Mesendoderm (in vitro differentiated cells): ENCODE results near the gene TJP2.

ENCODE experiments used
- DNase-seq: peaks from one replicate; pipeline ENCODE4 v3.0.0; 2013
- H2AK5ac ChIP-seq: 2 replicates; pipeline ENCODE4 v1.6.1; 2013; ENCODE audit warnings: low read length, inconsistent platforms
- H2BK120ac ChIP-seq: 2 replicates; pipeline ENCODE4 v1.6.1; 2013; ENCODE audit warnings: low read depth, mild to moderate bottlenecking, low read length, moderate library complexity, mixed read lengths
- H2BK15ac ChIP-seq: replicated peaks from 2 replicates; pipeline ENCODE4 v1.6.1; 2013; ENCODE audit warnings: low read depth, mild to moderate bottlenecking, moderate library complexity
- H2BK5ac ChIP-seq: 2 replicates; pipeline ENCODE4 v1.6.1; 2013; ENCODE audit warnings: low read length, inconsistent platforms
- H3K18ac ChIP-seq: 2 replicates; pipeline ENCODE4 v1.6.1; 2013; ENCODE audit warnings: mild to moderate bottlenecking, low read length, mixed read lengths
- H3K23ac ChIP-seq: one replicate; pipeline ENCODE4 v1.6.1; 2013; ENCODE audit warnings: low read length
- H3K27ac ChIP-seq: 2 replicates; pipeline ENCODE4 v1.5.1; 2013; ENCODE audit warnings: low read depth, mild to moderate bottlenecking, inconsistent platforms, low read length, moderate library complexity
- H3K27me3 ChIP-seq: 2 replicates; pipeline ENCODE4 v1.6.1; 2013; ENCODE audit warnings: low read length, control low read depth, mild to moderate bottlenecking, inconsistent platforms; ENCODE audit not compliant: insufficient read depth, poor library complexity
- H3K36me3 ChIP-seq: 2 replicates; pipeline ENCODE4 v1.6.1; 2013; ENCODE audit warnings: low read length, inconsistent platforms; ENCODE audit not compliant: control insufficient read depth, insufficient read depth
- H3K4ac ChIP-seq: one replicate; pipeline ENCODE4 v1.6.1; 2013; ENCODE audit warnings: low read depth, mild to moderate bottlenecking, low read length, moderate library complexity
- H3K4me1 ChIP-seq: 2 replicates; pipeline ENCODE4 v1.6.1; 2013; ENCODE audit warnings: low read depth, low read length, inconsistent platforms; ENCODE audit not compliant: control insufficient read depth
- H3K4me2 ChIP-seq: 2 replicates; pipeline ENCODE4 v1.6.1; 2013; ENCODE audit warnings: low read length
- H3K4me3 ChIP-seq: 2 replicates; pipeline ENCODE4 v1.5.1; 2013; ENCODE audit warnings: mild to moderate bottlenecking, low read length
- H3K56ac ChIP-seq: one replicate; pipeline ENCODE4 v1.6.1; 2013; ENCODE audit warnings: low read length
- H3K79me1 ChIP-seq: 2 replicates; pipeline ENCODE4 v1.6.1; 2013; ENCODE audit warnings: low read length, inconsistent platforms
- H3K79me2 ChIP-seq: 2 replicates; pipeline ENCODE4 v1.6.1; 2013; ENCODE audit warnings: mild to moderate bottlenecking, low read length; ENCODE audit not compliant: control insufficient read depth, insufficient read depth
- H3K9ac ChIP-seq: 2 replicates; pipeline ENCODE4 v1.6.1; 2013; ENCODE audit warnings: low read length, inconsistent platforms
- H4K5ac ChIP-seq: one replicate; pipeline ENCODE4 v1.6.1; 2013; ENCODE audit warnings: low read length
- H4K8ac ChIP-seq: one replicate; pipeline ENCODE4 v1.6.1; 2013; ENCODE audit warnings: low read depth, mild to moderate bottlenecking, control low read depth, low read length, moderate library complexity
- WGBS: extraction: QIAGEN DNeasy Blood & Tissue Kit; methylation state at CpG from one replicate; pipeline ENCODE4 v1.1.7; 2013; ENCODE audit warnings: low lambda C conversion rate, missing lambda C conversion rate; ENCODE audit not compliant: insufficient coverage; ENCODE audit errors: extremely low coverage; 5-methylcytosine and 5-hydroxymethylcytosine counted together

TJP2 gene

GRCh38 chr9:69179037-69179436 is 5.0 kb downstream of the TJP2 start:
- Histone ChIP-seq H3K18ac (no peak overlapping the region), H2BK15ac (no peak overlapping the region), H4K8ac (no peak overlapping the region), H3K4me2 (no peak overlapping the region), H3K4ac (no peak overlapping the region), H4K5ac (no peak overlapping the region), H3K4me1 (peaks cover 15% of the 10 kb centered on the region), H3K79me2 (peaks cover 19% of the 10 kb centered on the region), H2AK5ac (no peak overlapping the region), H3K23ac (no peak overlapping the region), H3K27me3 (no peaks in the 10 kb centered on the region), H3K36me3 (peaks cover 1% of the 10 kb centered on the region), H3K9ac (no peak overlapping the region), H3K27ac (no peak overlapping the region), H3K79me1 (peaks cover 6% of the 10 kb centered on the region), H3K4me3 (no peak overlapping the region), H3K56ac (no peak overlapping the region), H2BK5ac (no peak overlapping the region), H2BK120ac (no peak overlapping the region)
- DNase-seq = no peak
- WGBS = no CpG with 5 or more reads among the region's 2 CpGs

DNA sequence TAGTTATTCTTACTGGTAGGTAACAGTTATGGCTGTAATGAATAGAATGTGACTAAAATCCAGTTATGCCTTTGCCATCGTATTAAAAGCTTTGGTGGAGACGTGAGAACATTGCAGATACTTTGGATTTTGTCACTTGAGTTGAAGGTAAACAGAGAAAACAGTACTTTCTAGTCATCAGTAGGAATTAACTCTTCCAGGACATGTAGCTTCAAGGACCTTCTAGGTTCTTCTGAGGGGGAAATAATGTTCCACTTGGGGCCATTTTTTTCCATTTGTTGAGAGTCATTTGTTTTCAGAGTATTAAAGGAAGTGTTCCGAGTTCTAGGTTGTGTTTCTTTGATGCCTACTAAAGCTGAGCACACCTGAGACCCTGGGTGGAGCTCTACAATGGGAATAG is 6.1 kb downstream of the TJP2 start:
- Histone ChIP-seq H3K18ac (no peak overlapping the region), H3K36me3 (peaks cover 1% of the 10 kb centered on the region), H3K4ac (no peak overlapping the region), H4K8ac (no peak overlapping the region), H3K23ac (no peak overlapping the region), H3K9ac (no peak overlapping the region), H3K4me2 (no peak overlapping the region), H3K27ac (no peak overlapping the region), H3K4me1 (peaks cover 14% of the 10 kb centered on the region), H3K27me3 (no peaks in the 10 kb centered on the region), H3K79me1 (peaks cover 6% of the 10 kb centered on the region), H3K79me2 (peaks cover 18% of the 10 kb centered on the region), H3K4me3 (no peak overlapping the region), H4K5ac (no peak overlapping the region), H2BK5ac (no peak overlapping the region), H2BK15ac (no peak overlapping the region), H2BK120ac (no peak overlapping the region), H3K56ac (no peak overlapping the region), H2AK5ac (no peak overlapping the region)
- no CpG with 5 or more reads among the region's 3 CpGs for WGBS
- DNase-seq = no peak

- Histone ChIP-seq H3K4ac (no peak overlapping the region), H4K5ac (no peak overlapping the region), H3K56ac (no peak overlapping the region), H3K23ac (no peak overlapping the region), H3K4me1 (peaks cover 14% of the 10 kb centered on the region), H3K9ac (no peak overlapping the region), H3K27me3 (no peaks in the 10 kb centered on the region), H3K18ac (no peak overlapping the region), H2AK5ac (no peak overlapping the region), H3K79me2 (peaks cover 14% of the 10 kb centered on the region), H2BK120ac (no peak overlapping the region), H2BK5ac (no peak overlapping the region), H3K27ac (no peak overlapping the region), H3K4me3 (no peak overlapping the region), H3K79me1 (peaks cover 6% of the 10 kb centered on the region), H3K36me3 (peaks cover 1% of the 10 kb centered on the region), H3K4me2 (no peak overlapping the region), H4K8ac (no peak overlapping the region), H2BK15ac (no peak overlapping the region)
- WGBS = no CpG with 5 or more reads among the region's 2 CpGs
- peak; percentile 85 for DNase-seq
Measured at GRCh38 chr9:69180670-69181069, 6.6 kb downstream of the TJP2 start.

DNA sequence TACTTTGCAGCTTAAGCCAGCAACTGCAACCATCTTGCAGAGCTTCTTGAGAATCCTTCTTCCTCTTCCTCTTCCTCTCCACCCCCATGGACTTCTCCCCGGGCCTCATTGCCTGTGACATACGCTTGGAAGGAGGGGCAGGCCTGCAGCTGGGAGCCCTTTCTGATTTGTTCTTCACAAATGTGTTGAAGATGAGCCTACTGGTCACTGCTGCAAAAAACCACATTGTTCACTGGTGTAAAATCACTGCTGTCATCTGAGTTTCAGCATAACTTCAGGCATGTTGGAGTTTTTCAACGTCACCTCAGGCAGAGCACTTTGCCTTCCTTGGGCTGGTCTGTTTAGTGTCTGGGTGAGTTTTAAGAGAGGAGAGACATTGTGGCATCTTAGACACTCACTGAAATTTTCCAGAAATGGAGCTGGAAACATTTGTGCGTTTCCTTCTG is 7.9 kb downstream of the TJP2 start:
- Histone ChIP-seq H3K23ac (no peak overlapping the region), H3K27ac (peak overlapping the region; percentile 11), H4K5ac (no peak overlapping the region), H3K4me2 (no peak overlapping the region), H2BK120ac (no peak overlapping the region), H2AK5ac (no peak overlapping the region), H4K8ac (no peak overlapping the region), H3K79me1 (peaks cover 5% of the 10 kb centered on the region), H3K4me1 (peaks cover 8% of the 10 kb centered on the region), H3K27me3 (no peaks in the 10 kb centered on the region), H3K79me2 (peaks cover 14% of the 10 kb centered on the region), H2BK5ac (no peak overlapping the region), H3K36me3 (peaks cover 1% of the 10 kb centered on the region), H3K56ac (no peak overlapping the region), H3K4ac (no peak overlapping the region), H2BK15ac (no peak overlapping the region), H3K4me3 (no peak overlapping the region), H3K9ac (no peak overlapping the region), H3K18ac (no peak overlapping the region)
- no CpG with 5 or more reads among the region's 4 CpGs for WGBS
- DNase-seq = no peak

DNA sequence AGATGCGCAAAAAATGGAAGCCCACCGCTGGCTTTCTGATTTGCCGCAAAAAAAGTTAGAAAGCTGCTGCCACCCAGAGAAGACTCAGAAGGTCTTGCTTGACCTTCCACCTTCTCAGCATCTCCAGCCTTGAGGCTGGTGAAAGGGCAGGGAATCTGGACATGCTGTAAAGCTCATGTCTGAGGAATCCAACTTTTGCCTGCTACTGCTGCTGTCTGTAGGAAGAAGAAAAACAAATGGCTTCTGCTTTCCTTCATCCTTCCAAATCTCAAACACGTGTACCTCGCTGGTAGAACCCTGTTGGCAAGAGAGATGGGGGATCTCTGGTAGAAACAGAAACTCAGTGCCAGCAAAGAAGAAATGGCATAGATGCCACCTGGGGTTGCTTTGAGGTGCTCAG is 10.2 kb downstream of the TJP2 start:
- no peak overlapping the region for H3K27ac ChIP-seq
- H3K4me1 ChIP-seq = peaks cover 13% of the 10 kb centered on the region

DNA sequence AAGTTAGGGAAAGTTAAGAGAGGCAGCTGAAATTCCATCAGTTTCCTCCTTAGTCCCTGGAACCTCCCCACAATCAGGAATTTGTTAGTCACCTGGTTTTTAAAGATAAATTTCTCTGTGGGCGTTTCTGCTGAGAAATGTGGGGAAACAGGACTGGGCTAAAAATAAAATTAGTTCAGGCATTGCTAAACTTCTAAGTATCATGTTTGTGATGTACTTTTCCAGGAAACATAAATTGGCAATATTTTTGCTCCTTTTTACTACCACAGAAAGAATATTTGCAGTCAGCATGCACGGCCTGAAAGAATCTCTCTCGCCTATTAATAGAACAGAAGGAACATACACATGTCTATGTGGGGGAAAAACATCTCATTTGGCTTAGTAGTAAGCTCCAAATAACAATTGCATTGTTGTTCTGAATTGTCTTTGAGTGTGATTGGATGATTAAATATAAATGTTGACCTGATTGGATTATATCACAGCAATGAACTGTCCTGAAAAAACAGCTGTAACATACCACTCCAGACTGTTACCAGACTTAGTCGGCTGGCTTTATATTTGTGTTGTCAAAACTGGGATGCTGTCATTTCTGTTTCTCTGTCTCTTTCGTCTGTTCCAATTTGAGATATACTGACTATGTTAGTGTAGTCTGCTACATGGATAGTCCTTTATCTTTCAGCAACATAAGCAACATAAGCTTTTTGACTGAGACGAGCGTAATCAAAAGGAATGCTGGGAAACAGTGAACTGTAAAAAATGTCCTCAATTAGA is 12.9 kb downstream of the TJP2 start:
- Histone ChIP-seq H3K27me3 (no peaks in the 10 kb centered on the region), H2BK120ac (no peak overlapping the region), H3K9ac (no peak overlapping the region), H3K4me3 (no peak overlapping the region), H3K27ac (no peak overlapping the region), H3K18ac (no peak overlapping the region), H3K4ac (no peak overlapping the region), H2AK5ac (no peak overlapping the region), H3K4me2 (no peak overlapping the region), H2BK5ac (no peak overlapping the region), H4K8ac (no peak overlapping the region), H3K36me3 (peaks cover under 1% of the 10 kb centered on the region), H4K5ac (no peak overlapping the region), H3K79me2 (peaks cover 13% of the 10 kb centered on the region), H3K56ac (no peak overlapping the region), H3K23ac (no peak overlapping the region), H2BK15ac (no peak overlapping the region), H3K4me1 (peaks cover 8% of the 10 kb centered on the region), H3K79me1 (peaks cover 6% of the 10 kb centered on the region)
- no peak for DNase-seq
- no CpG with 5 or more reads among the region's 7 CpGs for WGBS

More for the DNA sequence above, 10.2 kb downstream of the TJP2 start:
- no peak overlapping the region for H3K9ac ChIP-seq
- DNase-seq = no peak
- H4K8ac ChIP-seq = no peak overlapping the region
- H2BK5ac ChIP-seq = no peak overlapping the region
- peaks cover 8% of the 10 kb centered on the region for H3K79me1 ChIP-seq
- no peak overlapping the region for H3K23ac ChIP-seq
- no peaks in the 10 kb centered on the region for H3K27me3 ChIP-seq
- no peak overlapping the region for H2BK15ac ChIP-seq
- H4K5ac ChIP-seq = no peak overlapping the region
- peaks cover 1% of the 10 kb centered on the region for H3K36me3 ChIP-seq
- no peak overlapping the region for H3K56ac ChIP-seq
- no peak overlapping the region for H3K18ac ChIP-seq
- no peak overlapping the region for H3K4ac ChIP-seq
- WGBS = no CpG with 5 or more reads among the region's 5 CpGs
- H3K4me2 ChIP-seq = no peak overlapping the region
- peaks cover 15% of the 10 kb centered on the region for H3K79me2 ChIP-seq
- no peak overlapping the region for H3K4me3 ChIP-seq
- no peak overlapping the region for H2AK5ac ChIP-seq
- no peak overlapping the region for H2BK120ac ChIP-seq
